Measurements from ENCODE around the gene TMIE.

TMIE gene

GRCh38 chr3:46713898-46714552 is 12.8 kb downstream of the TMIE start:
- no peaks in the 10 kb centered on the region for H3K36me3 ChIP-seq (ENCODE audit: control insufficient read depth in 4 of 4, insufficient read depth in 4 of 4, low read length in 3 of 4)
- no peak for DNase-seq
- POLR2A ChIA-PET: no interaction called here
- CTCF ChIA-PET: interaction anchor here (1.5 to 3.3 kb wide), 4 partner anchors 13 to 195 kb away, joined by 3 to 16 read pairs (median 6); no protein-coding TSS in a partner anchor
- WGBS (ENCODE audit: insufficient coverage): 97% methylated on average over 19 of the region's 22 CpGs
- H3K4me3 ChIP-seq (ENCODE audit: control insufficient read depth in 1 of 7, extremely low read depth in 1 of 7, insufficient read depth in 4 of 7, low read depth in 2 of 7, low read length in 6 of 7): no peak overlapping the region
- H3K27me3 ChIP-seq (replicated peaks in 2 of 5; ENCODE audit: control insufficient read depth in 4 of 5, insufficient read depth in 5 of 5, low read length in 4 of 5): no peaks in the 10 kb centered on the region
- H3K4me1 ChIP-seq (ENCODE audit: control extremely low read depth in 1 of 4, control insufficient read depth in 4 of 4, insufficient read depth in 4 of 4, low read length in 3 of 4): no peaks in the 10 kb centered on the region
- no peaks in the 10 kb centered on the region for H3K9me3 ChIP-seq (ENCODE audit: control extremely low read depth in 1 of 5, control insufficient read depth in 4 of 5, insufficient read depth in 2 of 5, low read depth in 1 of 5, low read length in 4 of 5)
- no peak overlapping the region for H3K27ac ChIP-seq (ENCODE audit: insufficient read depth in 1 of 2, low read depth in 1 of 2, low read length in 2 of 2, poor library complexity in 1 of 2, severe bottlenecking in 2 of 2)

- no peaks in the 10 kb centered on the region for H3K9me3 ChIP-seq (ENCODE audit: control extremely low read depth in 1 of 5, control insufficient read depth in 4 of 5, insufficient read depth in 2 of 5, low read depth in 1 of 5, low read length in 4 of 5)
- H3K4me3 ChIP-seq (ENCODE audit: control insufficient read depth in 1 of 7, extremely low read depth in 1 of 7, insufficient read depth in 4 of 7, low read depth in 2 of 7, low read length in 6 of 7): no peak overlapping the region
- no peaks in the 10 kb centered on the region for H3K4me1 ChIP-seq (ENCODE audit: control extremely low read depth in 1 of 4, control insufficient read depth in 4 of 4, insufficient read depth in 4 of 4, low read length in 3 of 4)
- POLR2A ChIA-PET: no interaction called here
- H3K27ac ChIP-seq (ENCODE audit: insufficient read depth in 1 of 2, low read depth in 1 of 2, low read length in 2 of 2, poor library complexity in 1 of 2, severe bottlenecking in 2 of 2): no peak overlapping the region
- WGBS (ENCODE audit: insufficient coverage): 93% methylated on average over 9 of the region's 10 CpGs
- H3K27me3 ChIP-seq (replicated peaks in 2 of 5; ENCODE audit: control insufficient read depth in 4 of 5, insufficient read depth in 5 of 5, low read length in 4 of 5): no peaks in the 10 kb centered on the region
- H3K36me3 ChIP-seq (ENCODE audit: control insufficient read depth in 4 of 4, insufficient read depth in 4 of 4, low read length in 3 of 4): no peaks in the 10 kb centered on the region
- CTCF ChIA-PET: interaction anchor here (1.5 to 3.3 kb wide), 5 partner anchors 9 to 194 kb away, joined by 3 to 16 read pairs (median 8); no protein-coding TSS in a partner anchor
- DNase-seq: no peak
These were observed 13.7 kb downstream of the TMIE start for GRCh38 chr3:46714728-46715506.

- H3K4me3 ChIP-seq (ENCODE audit: control insufficient read depth in 1 of 7, extremely low read depth in 1 of 7, insufficient read depth in 4 of 7, low read depth in 2 of 7, low read length in 6 of 7): no peak overlapping the region
- WGBS (ENCODE audit: insufficient coverage): 100% methylated on average over 8 of the region's 11 CpGs
- H3K27me3 ChIP-seq (replicated peaks in 2 of 5; ENCODE audit: control insufficient read depth in 4 of 5, insufficient read depth in 5 of 5, low read length in 4 of 5): peaks cover 0 to 2% (median 0%) of the 10 kb centered on the region in 5 experiments
- POLR2A ChIA-PET: no interaction called here
- no peaks in the 10 kb centered on the region for H3K4me1 ChIP-seq (ENCODE audit: control extremely low read depth in 1 of 4, control insufficient read depth in 4 of 4, insufficient read depth in 4 of 4, low read length in 3 of 4)
- H3K36me3 ChIP-seq (ENCODE audit: control insufficient read depth in 4 of 4, insufficient read depth in 4 of 4, low read length in 3 of 4): no peaks in the 10 kb centered on the region
- no peaks in the 10 kb centered on the region for H3K9me3 ChIP-seq (ENCODE audit: control extremely low read depth in 1 of 5, control insufficient read depth in 4 of 5, insufficient read depth in 2 of 5, low read depth in 1 of 5, low read length in 4 of 5)
- no peak overlapping the region for H3K27ac ChIP-seq (ENCODE audit: insufficient read depth in 1 of 2, low read depth in 1 of 2, low read length in 2 of 2, poor library complexity in 1 of 2, severe bottlenecking in 2 of 2)
- CTCF ChIA-PET: interaction anchor here (1.0 to 3.3 kb wide), 6 partner anchors 10 to 194 kb away, joined by 3 to 16 read pairs (median 6); no protein-coding TSS in a partner anchor
- no peak for DNase-seq
These were observed 14.4 kb downstream of the TMIE start for GRCh38 chr3:46715507-46716175.

- ChIA-PET CTCF (interaction anchor here (0.6 to 3.3 kb wide), 4 partner anchors 10 to 781 kb away, joined by 3 to 16 read pairs (median 6); no protein-coding TSS in a partner anchor), POLR2A (interaction anchor here (0.5 kb wide), 1 partner anchor 636 kb away, joined by 3 read pairs; no protein-coding TSS in a partner anchor)
- WGBS (ENCODE audit: insufficient coverage): 95% methylated on average over 17 of the region's 19 CpGs
- Histone ChIP-seq H3K27ac (ENCODE audit: insufficient read depth in 1 of 2, low read depth in 1 of 2, low read length in 2 of 2, poor library complexity in 1 of 2, severe bottlenecking in 2 of 2) (no peak overlapping the region), H3K27me3 (replicated peaks in 2 of 5; ENCODE audit: control insufficient read depth in 4 of 5, insufficient read depth in 5 of 5, low read length in 4 of 5) (peaks cover 0 to 2% (median 0%) of the 10 kb centered on the region in 5 experiments), H3K4me1 (ENCODE audit: control extremely low read depth in 1 of 4, control insufficient read depth in 4 of 4, insufficient read depth in 4 of 4, low read length in 3 of 4) (no peaks in the 10 kb centered on the region), H3K4me3 (ENCODE audit: control insufficient read depth in 1 of 7, extremely low read depth in 1 of 7, insufficient read depth in 4 of 7, low read depth in 2 of 7, low read length in 6 of 7) (no peak overlapping the region), H3K9me3 (ENCODE audit: control extremely low read depth in 1 of 5, control insufficient read depth in 4 of 5, insufficient read depth in 2 of 5, low read depth in 1 of 5, low read length in 4 of 5) (no peaks in the 10 kb centered on the region), H3K36me3 (ENCODE audit: control insufficient read depth in 4 of 4, insufficient read depth in 4 of 4, low read length in 3 of 4) (no peaks in the 10 kb centered on the region)
- DNase-seq: no peak
These were observed 15.6 kb downstream of the TMIE start for GRCh38 chr3:46716461-46717441.

- peak; percentile 21 to 71 (median 64) for DNase-seq
- H3K4me3 ChIP-seq (ENCODE audit: control insufficient read depth in 1 of 7, extremely low read depth in 1 of 7, insufficient read depth in 4 of 7, low read depth in 2 of 7, low read length in 6 of 7): no peak within 1 kb of the TSS
- peaks cover 0 to 2% (median 0%) of the 10 kb centered on the region in 5 experiments for H3K27me3 ChIP-seq (replicated peaks in 2 of 5; ENCODE audit: control insufficient read depth in 4 of 5, insufficient read depth in 5 of 5, low read length in 4 of 5)
- no peaks in the 10 kb centered on the region for H3K9me3 ChIP-seq (ENCODE audit: control extremely low read depth in 1 of 5, control insufficient read depth in 4 of 5, insufficient read depth in 2 of 5, low read depth in 1 of 5, low read length in 4 of 5)
- ChIA-PET POLR2A (interaction anchor here (0.5 kb wide), 1 partner anchor 637 kb away, joined by 3 read pairs; no protein-coding TSS in a partner anchor), CTCF (no interaction called here)
- no peak within 1 kb of the TSS for H3K27ac ChIP-seq (ENCODE audit: insufficient read depth in 1 of 2, low read depth in 1 of 2, low read length in 2 of 2, poor library complexity in 1 of 2, severe bottlenecking in 2 of 2)
- 54% methylated on average over 51 of the region's 61 CpGs for WGBS (ENCODE audit: insufficient coverage)
- no peaks in the 10 kb centered on the region for H3K36me3 ChIP-seq (ENCODE audit: control insufficient read depth in 4 of 4, insufficient read depth in 4 of 4, low read length in 3 of 4)
- H3K4me1 ChIP-seq (ENCODE audit: control extremely low read depth in 1 of 4, control insufficient read depth in 4 of 4, insufficient read depth in 4 of 4, low read length in 3 of 4): no peaks in the 10 kb centered on the region
These were observed 16.4 kb downstream of the TMIE start, which contains the start of gene PRSS50 for GRCh38 chr3:46717447-46718231. Gene PRSS50, minus strand, starts transcription at chr3:46717869. Its CDS starts 45 bp downstream, at chr3:46717824.
